Measurements from ENCODE around the gene ARRDC2. TPM values are rescaled to one million over a fixed set of nuclear protein-coding genes. Genes with fewer than 3 reads are reported as not detected.
A peak's percentile ranks its signal among the peaks of the same experiment; 100 is the strongest.

ARRDC2 gene
- total RNA-seq, 1 donor from 2014 or later: 4.7 TPM

- Mint-ChIP-seq H3K27me3 (ENCODE audit: insufficient read depth, low read depth) (peaks cover 27% of the 10 kb centered on the region), H3K4me1 (no peaks in the 10 kb centered on the region), H3K4me3 (no peak overlapping the region), H3K9me3 (no peaks in the 10 kb centered on the region), H3K36me3 (no peaks in the 10 kb centered on the region), H3K27ac (no peak overlapping the region)
- Histone ChIP-seq H4K20me1 (ENCODE audit: low read depth) (no peaks in the 10 kb centered on the region), H3K4me2 (no peak overlapping the region), H3K4me3 (no peak overlapping the region), H3K79me2 (ENCODE audit: low read depth) (no peaks in the 10 kb centered on the region), H3K27ac (no peak overlapping the region), H3K27me3 (no peaks in the 10 kb centered on the region), H3K36me3 (no peaks in the 10 kb centered on the region), H3K9me3 (ENCODE audit: low read depth) (no peaks in the 10 kb centered on the region), H3K9ac (no peak overlapping the region), H3F3A (ENCODE audit: low read depth) (no peaks in the 10 kb centered on the region), H3K4me1 (no peaks in the 10 kb centered on the region), H2AFZ (replicated peaks) (no peak overlapping the region)
- DNase-seq (ENCODE audit: low spot score): no peak
- TF ChIP-seq, protein P1, sequence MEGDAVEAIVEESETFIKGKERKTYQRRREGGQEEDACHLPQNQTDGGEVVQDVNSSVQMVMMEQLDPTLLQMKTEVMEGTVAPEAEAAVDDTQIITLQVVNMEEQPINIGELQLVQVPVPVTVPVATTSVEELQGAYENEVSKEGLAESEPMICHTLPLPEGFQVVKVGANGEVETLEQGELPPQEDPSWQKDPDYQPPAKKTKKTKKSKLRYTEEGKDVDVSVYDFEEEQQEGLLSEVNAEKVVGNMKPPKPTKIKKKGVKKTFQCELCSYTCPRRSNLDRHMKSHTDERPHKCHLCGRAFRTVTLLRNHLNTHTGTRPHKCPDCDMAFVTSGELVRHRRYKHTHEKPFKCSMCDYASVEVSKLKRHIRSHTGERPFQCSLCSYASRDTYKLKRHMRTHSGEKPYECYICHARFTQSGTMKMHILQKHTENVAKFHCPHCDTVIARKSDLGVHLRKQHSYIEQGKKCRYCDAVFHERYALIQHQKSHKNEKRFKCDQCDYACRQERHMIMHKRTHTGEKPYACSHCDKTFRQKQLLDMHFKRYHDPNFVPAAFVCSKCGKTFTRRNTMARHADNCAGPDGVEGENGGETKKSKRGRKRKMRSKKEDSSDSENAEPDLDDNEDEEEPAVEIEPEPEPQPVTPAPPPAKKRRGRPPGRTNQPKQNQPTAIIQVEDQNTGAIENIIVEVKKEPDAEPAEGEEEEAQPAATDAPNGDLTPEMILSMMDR (IDR thresholded peaks at IDR 0.05): no peak
- no peak for TF ChIP-seq EZH2 (IDR thresholded peaks at IDR 0.05)
- no peak for TF ChIP-seq EZH2phosphoT487 (IDR thresholded peaks at IDR 0.05)
Measured at GRCh38 chr19:18041054-18041453, 33.1 kb downstream of the ARRDC2 start.

DNA sequence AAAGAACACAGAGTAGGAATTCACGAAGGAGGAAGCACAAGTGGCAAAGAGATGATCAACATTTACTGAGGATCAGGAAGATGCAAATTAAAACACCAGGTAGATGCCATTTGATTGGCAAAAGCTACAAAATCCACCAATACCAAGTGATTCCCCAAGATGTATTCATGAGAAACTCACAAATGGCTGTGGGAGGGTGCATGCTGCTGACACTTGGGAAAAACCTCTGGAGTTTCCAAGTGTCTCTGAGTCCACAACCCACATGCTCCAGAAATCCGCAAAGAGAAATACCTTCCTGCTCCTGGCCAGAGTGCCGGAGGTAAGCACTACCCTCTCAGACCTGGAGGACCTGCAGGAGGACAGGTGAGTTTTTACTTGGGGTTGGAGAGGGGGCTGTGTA is 35.7 kb downstream of the ARRDC2 start:
- no peaks in the 10 kb centered on the region for H4K20me1 ChIP-seq (ENCODE audit: low read depth)
- Mint-ChIP-seq H3K9me3 (no peaks in the 10 kb centered on the region), H3K36me3 (no peaks in the 10 kb centered on the region), H3K27ac (no peak overlapping the region), H3K4me3 (no peak overlapping the region), H3K27me3 (ENCODE audit: insufficient read depth, low read depth) (peaks cover 26% of the 10 kb centered on the region), H3K4me1 (no peaks in the 10 kb centered on the region)
- H3K4me3 ChIP-seq: no peak overlapping the region
- H3K79me2 ChIP-seq (ENCODE audit: low read depth): no peaks in the 10 kb centered on the region
- H3K4me1 ChIP-seq: no peaks in the 10 kb centered on the region
- H3K9me3 ChIP-seq (ENCODE audit: low read depth): no peaks in the 10 kb centered on the region
- no peaks in the 10 kb centered on the region for H3K36me3 ChIP-seq
- no peak overlapping the region for H3K9ac ChIP-seq
- no peaks in the 10 kb centered on the region for H3K27me3 ChIP-seq
- H2AFZ ChIP-seq (replicated peaks): no peak overlapping the region
- DNase-seq (ENCODE audit: low spot score): no peak
- no peak overlapping the region for H3K27ac ChIP-seq
- no peak overlapping the region for H3K4me2 ChIP-seq
- H3F3A ChIP-seq (ENCODE audit: low read depth): no peaks in the 10 kb centered on the region
- no peak for TF ChIP-seq EZH2phosphoT487 (IDR thresholded peaks at IDR 0.05)
- TF ChIP-seq, protein P1 (IDR thresholded peaks at IDR 0.05): no peak
- no peak for TF ChIP-seq EZH2 (IDR thresholded peaks at IDR 0.05)

GRCh38 chr19:18044825-18045304 is 36.9 kb downstream of the ARRDC2 start:
- no peaks in the 10 kb centered on the region for H3K4me1 ChIP-seq
- no peak overlapping the region for H3K27ac Mint-ChIP-seq
- no peak overlapping the region for H3K9ac ChIP-seq

DNA sequence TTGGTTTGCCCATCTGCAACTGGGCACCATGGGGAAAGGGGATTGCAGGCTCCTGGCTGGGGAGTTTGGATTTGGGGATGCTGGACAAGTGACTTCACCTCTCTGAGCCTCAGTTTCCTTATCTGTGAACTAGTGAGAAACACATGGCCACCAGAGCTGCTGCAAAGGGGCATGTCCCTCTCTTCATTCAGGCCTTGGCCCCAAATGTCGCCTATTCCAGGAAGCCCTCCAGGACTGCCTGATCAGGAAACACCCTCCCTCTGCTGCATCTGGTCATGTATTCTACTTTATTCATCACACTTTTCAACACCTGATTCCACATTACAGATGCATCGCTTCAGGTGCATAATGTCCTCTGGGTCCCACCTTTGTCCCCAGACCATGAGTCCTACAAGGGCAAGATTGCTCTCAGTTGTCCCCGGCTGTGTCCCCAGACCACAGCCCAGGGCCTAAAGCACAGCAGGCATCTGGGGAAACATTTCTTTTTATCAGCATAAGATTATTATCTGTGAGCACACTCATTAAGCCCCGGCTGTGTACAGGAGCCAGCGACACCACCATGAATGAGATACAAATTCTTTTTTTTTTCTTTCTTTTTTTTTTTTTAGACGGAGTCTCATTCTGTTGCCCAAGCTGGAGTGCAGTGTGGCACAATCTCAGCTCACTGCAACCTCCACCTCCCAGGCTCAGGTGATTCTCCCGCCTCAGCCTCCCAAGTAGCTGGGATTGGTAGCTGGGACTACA is 37.5 kb downstream of the ARRDC2 start:
- Histone ChIP-seq H3K4me1 (no peaks in the 10 kb centered on the region), H2AFZ (replicated peaks) (peak overlapping the region; percentile 26), H3K4me2 (no peak overlapping the region), H3K27ac (no peak overlapping the region), H3K36me3 (no peaks in the 10 kb centered on the region), H3K9me3 (ENCODE audit: low read depth) (no peaks in the 10 kb centered on the region), H4K20me1 (ENCODE audit: low read depth) (no peaks in the 10 kb centered on the region), H3K4me3 (no peak overlapping the region), H3K79me2 (ENCODE audit: low read depth) (no peaks in the 10 kb centered on the region), H3F3A (ENCODE audit: low read depth) (no peaks in the 10 kb centered on the region), H3K9ac (no peak overlapping the region), H3K27me3 (no peaks in the 10 kb centered on the region)
- H3K27ac Mint-ChIP-seq: no peak overlapping the region
- no peak for DNase-seq (ENCODE audit: low spot score)
- H3K27me3 Mint-ChIP-seq (ENCODE audit: insufficient read depth, low read depth): peaks cover 24% of the 10 kb centered on the region
- H3K9me3 Mint-ChIP-seq: no peaks in the 10 kb centered on the region
- TF ChIP-seq, protein P1 (IDR thresholded peaks at IDR 0.05): no peak
- TF ChIP-seq EZH2phosphoT487 (IDR thresholded peaks at IDR 0.05) (no peak), EZH2 (IDR thresholded peaks at IDR 0.05) (no peak)
- no peaks in the 10 kb centered on the region for H3K36me3 Mint-ChIP-seq
- no peaks in the 10 kb centered on the region for H3K4me1 Mint-ChIP-seq
- H3K4me3 Mint-ChIP-seq: no peak overlapping the region

More at GRCh38 chr19:18044825-18045304, 36.9 kb downstream of the ARRDC2 start:
- Histone ChIP-seq H3F3A (ENCODE audit: low read depth) (no peaks in the 10 kb centered on the region), H3K27ac (no peak overlapping the region), H3K4me2 (no peak overlapping the region), H3K79me2 (ENCODE audit: low read depth) (no peaks in the 10 kb centered on the region), H3K4me3 (no peak overlapping the region), H3K36me3 (no peaks in the 10 kb centered on the region), H3K27me3 (no peaks in the 10 kb centered on the region), H4K20me1 (ENCODE audit: low read depth) (no peaks in the 10 kb centered on the region), H2AFZ (replicated peaks) (peak overlapping the region; percentile 26), H3K9me3 (ENCODE audit: low read depth) (no peaks in the 10 kb centered on the region)
- Mint-ChIP-seq H3K4me1 (no peaks in the 10 kb centered on the region), H3K4me3 (no peak overlapping the region), H3K36me3 (no peaks in the 10 kb centered on the region), H3K9me3 (no peaks in the 10 kb centered on the region), H3K27me3 (ENCODE audit: insufficient read depth, low read depth) (peaks cover 24% of the 10 kb centered on the region)
- peak; percentile 28 for DNase-seq (ENCODE audit: low spot score)
- TF ChIP-seq EZH2 (IDR thresholded peaks at IDR 0.05) (no peak), EZH2phosphoT487 (IDR thresholded peaks at IDR 0.05) (no peak)
